GM18505 (cell line): ENCODE data around the gene ATP2A3.
"Not testable (repeated sequence)": the region's sequence is repeated elsewhere in the genome, so short reads cannot be mapped to it uniquely, and the experiment has no call there.

Experiments
- ATAC-seq: cut with Tn5 transposase; IDR thresholded peaks from one replicate; pipeline ENCODE4 v1.9.1; 2021; ENCODE audit not compliant: unreplicated experiment
- POLR2A ChIP-seq: IDR thresholded peaks from 4 replicates; pipeline ENCODE4 v1.6.1; 2011; ENCODE audit warnings: borderline replicate concordance; ENCODE audit not compliant: insufficient read depth, insufficient read length; ENCODE audit errors: extremely low read depth

ATP2A3 gene

GRCh38 chr17:4003501-4004421, 39.5 kb upstream of the ATP2A3 start:
- no peak for ATAC-seq
- TF ChIP-seq POLR2A: no peak

- no peak for TF ChIP-seq POLR2A
Measured at GRCh38 chr17:4003131-4003500, 38.9 kb upstream of the ATP2A3 start.

GRCh38 chr17:4001048-4001590, 36.9 kb upstream of the ATP2A3 start:
- no peak for TF ChIP-seq POLR2A
- no peak for ATAC-seq

More at GRCh38 chr17:4003131-4003500, 38.9 kb upstream of the ATP2A3 start:
- ATAC-seq: no peak

GRCh38 chr17:3998436-3998835, 34.2 kb upstream of the ATP2A3 start:
- no peak for TF ChIP-seq POLR2A
- ATAC-seq: no peak

GRCh38 chr17:3995067-3995466, 30.8 kb upstream of the ATP2A3 start:
- TF ChIP-seq POLR2A: no peak
- no peak for ATAC-seq

GRCh38 chr17:3994221-3994576, 30.0 kb upstream of the ATP2A3 start:
- no peak for ATAC-seq
- no peak for TF ChIP-seq POLR2A

- no peak for TF ChIP-seq POLR2A
- no peak for ATAC-seq
Measured at GRCh38 chr17:3993493-3994220, 29.4 kb upstream of the ATP2A3 start.

GRCh38 chr17:3992370-3992769, 28.1 kb upstream of the ATP2A3 start:
- ATAC-seq: no peak
- TF ChIP-seq POLR2A: no peak

- not testable (repeated sequence) for ATAC-seq
Measured at GRCh38 chr17:3991699-3992098, 27.5 kb upstream of the ATP2A3 start.

GRCh38 chr17:3990386-3991127, 26.3 kb upstream of the ATP2A3 start:
- no peak for TF ChIP-seq POLR2A
- ATAC-seq: no peak

- no peak for TF ChIP-seq POLR2A
- no peak for ATAC-seq
Measured at GRCh38 chr17:3989041-3989886, 25.0 kb upstream of the ATP2A3 start.

- no peak for TF ChIP-seq POLR2A
- no peak for ATAC-seq
Measured at GRCh38 chr17:3988297-3989040, 24.2 kb upstream of the ATP2A3 start.
